K562 (cell line): ENCODE results near the gene PRMT5. TPM values are rescaled to one million over a fixed set of nuclear protein-coding genes. Genes with fewer than 3 reads are reported as not detected.

Experiments used
- ATAC-seq: fragments of 200-7000 bp; cut with Tn5 transposase; 3 replicates; pipeline ENCODE4 v1.9.1; 2020; ENCODE audit warnings: moderate library complexity
- BruUV-seq: library from RNA; stranded (reverse); fragments of 400-500 nt; replicated peaks from 2 replicates; lab custom pipeline; 2021; lab: Mats Ljungman, UMichigan
- CTCF ChIA-PET: fragments of 300-600 bp; formaldehyde crosslinking; extraction: SDS; loops from one replicate; lab custom pipeline; 2021; ENCODE audit warnings: low intra/inter-chr PET ratio; lab: Yijun Ruan, JAX
- POLR2A ChIA-PET: fragments of 300-600, 350-650 bp; sonication (Branson Sonifier 250); formaldehyde crosslinking; extraction: SDS; loops from one replicate; lab custom pipeline; 2021; ENCODE audit warnings: antibody characterized with exemption, inconsistent platforms; lab: Yijun Ruan, JAX
- DNase-seq, 4 experiments: peaks; one replicate each; pipeline versions ENCODE4 v3.0.0 to v3.0.0-alpha.2; 2011 to 2018; ENCODE audit warnings: low spot score in 3 of 4, mixed read lengths in 3 of 4; ENCODE audit errors: extremely low read depth in 1 of 4
- FAIRE-seq: peaks from 2 replicates; lab custom pipeline; 2011; peaks lifted over from hg19 to GRCh38; lab: Jason Lieb, UNC
- H2AFZ ChIP-seq: 2 replicates; pipeline ENCODE4 v1.6.0; 2011; ENCODE audit warnings: low read depth, low read length, control low read depth, inconsistent platforms
- H3K27ac ChIP-seq: fragments of 200-600 bp; 3 replicates; pipeline ENCODE4 v1.8.0; 2011; ENCODE audit warnings: low read depth, mild to moderate bottlenecking, control low read depth, inconsistent platforms, low read length, moderate library complexity, mixed read lengths; ENCODE audit errors: extremely low read depth
- H3K27me3 ChIP-seq, 2 experiments: fragments of 300-600 bp in 1 of 2; 2 replicates in 1 of 2; 3 replicates in 1 of 2; pipeline versions ENCODE4 v1.6.0 to v1.8.0; 2011; ENCODE audit warnings: inconsistent platforms in 2 of 2, low read length in 2 of 2, mild to moderate bottlenecking in 1 of 2, mixed read lengths in 1 of 2, moderate library complexity in 1 of 2; ENCODE audit not compliant: control insufficient read depth in 2 of 2, insufficient read depth in 2 of 2
- H3K36me3 ChIP-seq: fragments of 300-600 bp; 3 replicates; pipeline ENCODE4 v1.8.0; 2011; ENCODE audit warnings: mild to moderate bottlenecking, low read length, inconsistent platforms; ENCODE audit not compliant: control insufficient read depth, insufficient read depth
- H3K4me1 ChIP-seq, 2 experiments: fragments of 200-600 bp in 1 of 2; replicated peaks in 1 of 2; 2 replicates in 1 of 2; 3 replicates in 1 of 2; pipeline versions ENCODE4 v1.5.1 to v1.8.0; 2011; ENCODE audit warnings: inconsistent platforms in 2 of 2, low read length in 2 of 2, mild to moderate bottlenecking in 1 of 2, mixed read lengths in 1 of 2, moderate library complexity in 1 of 2; ENCODE audit not compliant: control insufficient read depth in 2 of 2, insufficient read depth in 2 of 2
- H3K4me2 ChIP-seq: 2 replicates; pipeline ENCODE4 v1.6.1; 2011; ENCODE audit warnings: low read length, control low read depth, inconsistent platforms, mixed read lengths; ENCODE audit not compliant: insufficient read depth
- H3K4me3 ChIP-seq: fragments of 200-600 bp; sonication (generic), shearing (Covaris generic); 2 replicates; pipeline ENCODE4 v1.5.1; 2016; ENCODE audit warnings: control low read depth, inconsistent platforms
- H3K79me2 ChIP-seq: fragments of 200-600 bp; 3 replicates; pipeline ENCODE4 v1.8.0; 2011; ENCODE audit warnings: low read length, inconsistent platforms; ENCODE audit not compliant: control insufficient read depth, insufficient read depth
- H3K9ac ChIP-seq, 2 experiments: 2 replicates each; pipeline versions ENCODE4 v1.6.0 to v1.6.1; 2011; ENCODE audit warnings: low read depth in 2 of 2, low read length in 2 of 2, control low read depth in 1 of 2, inconsistent platforms in 1 of 2, mild to moderate bottlenecking in 1 of 2, mixed read lengths in 1 of 2; ENCODE audit not compliant: insufficient read depth in 1 of 2
- H3K9me1 ChIP-seq: one replicate; pipeline ENCODE4 v1.6.0; 2011; ENCODE audit warnings: inconsistent platforms, mild to moderate bottlenecking, low read length, moderate library complexity; ENCODE audit not compliant: control insufficient read depth, insufficient read depth
- H3K9me3 ChIP-seq: replicated peaks from 2 replicates; pipeline ENCODE4 v1.5.1; 2011; ENCODE audit warnings: low read depth, low read length, inconsistent platforms; ENCODE audit not compliant: control insufficient read depth, insufficient read depth
- H4K20me1 ChIP-seq: replicated peaks from 2 replicates; pipeline ENCODE4 v1.6.1; 2011; ENCODE audit warnings: low read length, inconsistent platforms, mixed read lengths; ENCODE audit not compliant: control insufficient read depth, insufficient read depth
- ARID2 ChIP-seq: fragments of 450-650 bp; IDR thresholded peaks from 2 replicates; pipeline ENCODE4 v1.6.1; 2017; ENCODE audit warnings: antibody characterized with exemption, mild to moderate bottlenecking
- CTCFL ChIP-seq: IDR thresholded peaks from 2 replicates; pipeline ENCODE4 v1.6.1; 2011; ENCODE audit warnings: borderline replicate concordance, low read depth, mild to moderate bottlenecking, moderate library complexity, low read length; ENCODE audit not compliant: insufficient read depth, poor library complexity, severe bottlenecking
- GATAD2A ChIP-seq: fragments of 450-650 bp; IDR thresholded peaks from 2 replicates; pipeline ENCODE4 v1.6.1; 2017
- HLTF ChIP-seq: fragments of 450-650 bp; IDR thresholded peaks from 2 replicates; pipeline ENCODE4 v1.6.1; 2016
- ILK ChIP-seq: fragments of 450-650 bp; IDR thresholded peaks from 2 replicates; pipeline ENCODE4 v1.6.1; 2016; ENCODE audit warnings: missing genetic modification characterization, low read depth, mild to moderate bottlenecking, missing compliant biosample characterization, moderate library complexity, borderline replicate concordance
- MAFK ChIP-seq: IDR thresholded peaks from 2 replicates; pipeline ENCODE4 v1.6.1; 2011; ENCODE audit warnings: low read length, improper control_type of control experiment
- MECOM ChIP-seq: fragments of 250-450 bp; sonication (Bioruptor Pico); IDR thresholded peaks from 2 replicates; pipeline ENCODE4 v1.8.0; 2022; ENCODE audit warnings: inconsistent platforms
- MTA2 ChIP-seq: fragments of 450-650 bp; IDR thresholded peaks from 2 replicates; pipeline ENCODE4 v1.6.1; 2016; ENCODE audit warnings: low read depth
- NFXL1 ChIP-seq: fragments of 450-650 bp; formaldehyde crosslinking; IDR thresholded peaks from 2 replicates; pipeline ENCODE4 v1.4.0; 2021; ENCODE audit warnings: mild to moderate bottlenecking
- POLR3G ChIP-seq: IDR thresholded peaks from 2 replicates; pipeline ENCODE4 v1.6.1; 2011; ENCODE audit not compliant: insufficient read length, insufficient replicate concordance; ENCODE audit errors: extremely low read depth
- ZBTB7A ChIP-seq: IDR thresholded peaks from 2 replicates; pipeline ENCODE4 v1.6.1; 2011; ENCODE audit warnings: low read depth, mild to moderate bottlenecking, low read length, moderate library complexity, borderline replicate concordance; ENCODE audit not compliant: control insufficient read depth
- ZNF398 ChIP-seq: fragments of 250-450 bp; sonication (Bioruptor Pico); IDR thresholded peaks from 2 replicates; pipeline ENCODE4 v1.8.0; 2021; ENCODE audit warnings: moderate library complexity, mild to moderate bottlenecking, inconsistent platforms
- WGBS: fragments of 100-300 bp; shearing (Covaris generic); methylation state at CpG from one replicate; pipeline ENCODE4 v1.1.6; 2016; ENCODE audit warnings: low coverage, mixed read lengths; ENCODE audit not compliant: insufficient coverage; ENCODE audit errors: missing lambda C conversion rate; 5-methylcytosine and 5-hydroxymethylcytosine counted together
- in situ Hi-C: fragments of 300-500 bp; cut with MboI; formaldehyde crosslinking; loops from 4 replicates; pipeline ENCODE4 v1.15.0; 2018; ENCODE audit warnings: inconsistent platforms, mixed read lengths
- intact Hi-C: fragments of 100-400 bp; cut with micrococcal nuclease; formaldehyde crosslinking; loops from 2 replicates; pipeline ENCODE4 v1.14.2; 2022
- polyA plus RNA-seq, 8 experiments: library from polyadenylated mRNA; depleted of rRNA in 4 of 8; stranded (reverse) in 5 of 8; unstranded in 3 of 8; fragments of >200 nt; fragmentation: Nextera tagmentation in 2 of 8; fragmentation: Illumina TruSeq in 1 of 8; extraction: Ambion mirVana in 2 of 8; extraction: Trizol in 1 of 8; gene quantifications; 2 replicates each; pipeline versions ENCODE4 v1.2.1 to v1.2.3, GENCODE V29; 2011 to 2014; ENCODE audit warnings: inconsistent platforms in 1 of 8, missing spikeins in 1 of 8
- total RNA-seq, 7 experiments: library from RNA; depleted of rRNA in 6 of 7; stranded (reverse); fragments of >200 nt in 6 of 7; fragmentation: Illumina TruSeq in 2 of 7; extraction: Trizol in 2 of 7; gene quantifications; 2 replicates each; pipeline versions ENCODE4 v1.2.1 to v1.2.3, GENCODE V29; 2011 to 2021; ENCODE audit warnings: low replicate concordance in 1 of 7

The PRMT5 gene
- total and polyA plus RNA-seq, 9 of the 15 experiments (the other 6 are each of a cell fraction or from before 2014, with no cell fraction given), result 114 to 552 (median 222) TPM

- Histone ChIP-seq H3K9me3 (no peaks in the 10 kb centered on the region), H2AFZ (no peak overlapping the region), H3K4me1 (peaks cover 2 to 11% of the 10 kb centered on the region in 2 experiments; a peak in 2 of 5 replicates), H3K9ac (no peak overlapping the region), H3K36me3 (peaks cover 92% of the 10 kb centered on the region), H3K9me1 (no peaks in the 10 kb centered on the region), H3K27me3 (no peaks in the 10 kb centered on the region), H3K4me3 (no peak overlapping the region), H3K27ac (no peak overlapping the region), H3K79me2 (no peaks in the 10 kb centered on the region), H3K4me2 (no peak overlapping the region), H4K20me1 (no peaks in the 10 kb centered on the region)
- CTCF ChIA-PET, result no interaction called here
- intact Hi-C loops, result no loop called here
- no peak for DNase-seq
- no peak for FAIRE-seq
- BruUV-seq, result no TSS peak
- POLR2A ChIA-PET, result interaction anchor here (1.0 to 2.3 kb wide), 3 partner anchors 12 to 81 kb away, joined by 4 to 7 read pairs (median 6); partner anchors contain the start of gene RBM23
- 85% methylated on average over 2 of the region's 2 CpGs for WGBS
- in situ Hi-C loops, result no loop called here
- ATAC-seq, result no peak
- TF ChIP-seq MAFK, result no peak
- TF ChIP-seq MTA2, result no peak
- no peak for TF ChIP-seq ILK
- no peak for TF ChIP-seq ZBTB7A
- TF ChIP-seq NFXL1, result no peak
- no peak for TF ChIP-seq HLTF
- no peak for TF ChIP-seq POLR3G
- TF ChIP-seq GATAD2A, result no peak
- no peak for TF ChIP-seq ZNF398 (CRISPR knock-in tag)
- no peak for TF ChIP-seq MECOM (CRISPR knock-in tag)
- no peak for TF ChIP-seq CTCFL
- TF ChIP-seq ARID2, result no peak
Observed at GRCh38 chr14:22903742-22904087, 25.5 kb downstream of the PRMT5 start.
